ENCODE data around the gene PRR35.

PRR35 gene

DNA sequence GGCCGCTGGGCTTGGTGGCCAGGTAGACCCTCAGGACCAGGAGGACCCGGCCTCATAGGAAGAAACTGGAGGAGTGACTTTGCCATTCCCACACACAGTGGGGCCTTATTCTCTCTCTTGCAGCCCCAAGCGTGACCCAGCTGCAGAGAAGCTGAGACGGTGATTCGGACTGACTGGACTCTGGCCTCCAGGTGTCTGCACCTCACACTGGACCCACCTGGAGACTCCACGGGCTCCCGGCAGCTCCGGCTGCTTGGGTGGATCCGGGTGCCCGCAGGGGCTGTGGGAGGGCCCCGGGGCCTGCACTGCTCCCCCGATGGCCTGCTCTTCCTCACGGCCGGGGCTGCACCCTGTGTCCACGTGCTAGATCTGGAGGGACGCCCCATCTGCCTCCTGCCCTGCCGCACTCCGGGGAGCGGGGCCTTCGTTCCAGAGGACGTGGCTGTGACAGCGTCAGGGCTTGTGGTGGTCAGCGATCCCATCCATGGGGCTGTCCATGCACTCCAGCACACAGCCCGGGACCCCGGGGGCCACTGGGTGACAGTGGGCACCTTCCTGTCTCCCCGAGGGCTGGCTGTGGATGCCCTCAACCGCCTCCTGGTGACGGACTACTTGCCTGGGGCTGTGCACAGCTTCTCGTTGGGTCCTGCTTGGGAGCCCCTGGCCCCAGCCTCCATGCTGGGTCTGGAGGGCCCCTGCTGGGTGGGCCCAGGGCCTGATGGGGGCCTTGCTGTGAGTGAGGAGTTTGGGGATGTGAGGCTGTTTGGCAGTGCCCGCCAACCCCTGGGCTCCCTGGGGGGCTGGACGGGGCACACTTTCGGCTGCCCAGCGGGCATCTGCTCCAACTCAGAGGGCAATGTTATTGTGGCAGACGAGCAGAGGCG lies 7.4 kb downstream of the PRR35 start:
- H3K4me3 ChIP-seq (ENCODE audit: low read length): no peak overlapping the region
- TF ChIP-seq CTCF (conservative IDR thresholded peaks at IDR 0.05; ENCODE audit: low read depth, low read length): no peak
- DNase-seq (ENCODE audit: low read depth): no peak

- no peak for DNase-seq (ENCODE audit: low read depth)
- no peak for TF ChIP-seq CTCF (conservative IDR thresholded peaks at IDR 0.05; ENCODE audit: low read depth, low read length)
- H3K4me3 ChIP-seq (ENCODE audit: low read length): no peak overlapping the region
These were observed 8.4 kb downstream of the PRR35 start for GRCh38 chr16:568401-569258.

DNA sequence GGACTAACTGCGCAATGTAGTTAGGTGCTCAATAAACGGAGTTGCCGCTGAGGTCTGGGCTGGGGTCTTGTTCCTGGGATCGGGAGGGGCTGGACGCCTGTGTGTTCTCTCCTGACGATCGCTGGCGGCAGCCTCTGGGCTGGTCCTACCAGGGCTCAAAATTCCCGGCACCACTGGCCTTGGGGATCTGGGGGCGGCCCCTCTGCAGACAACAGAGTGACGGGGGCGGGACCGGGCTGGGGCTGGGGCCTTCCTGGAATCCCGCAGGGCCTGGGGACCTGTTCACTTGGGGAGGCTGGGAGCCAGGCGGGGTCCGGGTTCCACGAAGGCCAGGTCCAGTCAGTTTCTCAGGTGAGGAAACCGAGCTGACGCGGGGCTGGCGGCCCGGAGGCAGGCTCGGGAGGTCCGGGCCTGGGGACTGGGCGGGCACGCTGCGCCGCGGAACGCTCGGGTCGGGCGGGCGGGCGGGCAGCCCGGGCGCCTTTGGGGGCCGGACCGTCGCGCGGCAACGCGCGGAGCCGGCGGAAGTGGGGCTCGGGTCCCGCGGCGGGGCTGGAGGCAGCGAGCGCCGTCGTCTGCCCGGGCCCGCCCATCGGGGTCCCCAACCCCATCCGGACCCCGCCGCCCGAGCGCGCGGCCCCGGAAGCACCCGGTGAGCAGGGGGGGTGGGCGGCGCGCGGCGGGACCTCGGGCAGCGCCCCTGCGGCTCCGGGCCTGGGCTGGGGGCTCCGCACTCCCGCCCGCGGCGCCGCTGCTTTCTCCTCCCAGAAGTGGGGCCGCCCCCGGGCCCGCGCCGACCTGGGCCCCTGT lies 9.5 kb downstream of the PRR35 start, which contains the start of gene PIGQ:
Gene PIGQ (plus strand): TSS at position 524 of the 810 bp plus-strand sequence. CDS start 4,107 bp downstream, outside the sequence.
- no peak for TF ChIP-seq CTCF (conservative IDR thresholded peaks at IDR 0.05; ENCODE audit: low read depth, low read length)
- peak within 1 kb of the TSS; percentile 77 for H3K4me3 ChIP-seq (ENCODE audit: low read length)
- DNase-seq (ENCODE audit: low read depth): no peak

DNA sequence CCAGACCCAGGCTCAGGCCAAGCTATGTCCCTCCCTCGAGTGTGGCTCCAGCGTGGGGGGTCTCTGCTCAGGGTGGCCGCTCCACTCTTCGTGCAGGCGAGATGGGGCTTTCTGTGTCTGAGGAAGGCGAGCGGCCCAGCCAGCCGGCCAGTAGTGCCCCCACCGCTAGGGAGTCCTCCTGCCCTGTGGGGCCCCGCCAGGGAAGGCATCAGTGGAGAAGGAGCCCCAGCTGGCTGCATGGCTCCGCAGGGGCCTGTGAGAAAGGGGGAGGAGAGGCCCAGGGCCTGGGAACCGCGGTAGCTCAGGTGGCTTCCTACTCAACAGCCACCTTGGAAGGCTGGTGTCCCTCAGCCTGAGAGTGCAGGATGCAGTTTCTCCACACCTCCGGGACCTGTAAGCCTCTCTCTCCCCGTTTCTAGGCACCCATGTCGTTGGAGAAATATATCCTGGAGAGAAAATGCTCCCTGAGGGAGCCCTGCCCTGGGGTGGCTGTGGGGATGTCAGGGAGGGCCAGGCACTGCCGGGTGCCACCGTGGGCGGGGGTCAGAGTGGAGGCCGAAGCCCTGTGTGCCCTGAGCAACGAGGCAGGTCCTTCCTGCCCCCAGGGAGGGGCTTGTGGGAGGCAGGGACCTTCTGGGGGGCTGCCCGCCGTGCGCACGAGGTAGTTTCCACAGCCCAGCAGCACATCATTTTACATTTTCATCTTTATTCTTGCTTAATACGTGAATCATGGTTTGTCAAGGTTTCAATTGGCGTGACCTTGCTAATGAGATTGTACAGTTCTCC lies 12.9 kb downstream of the PRR35 start:
- H3K4me3 ChIP-seq (ENCODE audit: low read length): no peak overlapping the region
- no peak for DNase-seq (ENCODE audit: low read depth)
- TF ChIP-seq CTCF (conservative IDR thresholded peaks at IDR 0.05; ENCODE audit: low read depth, low read length): no peak

- TF ChIP-seq CTCF (conservative IDR thresholded peaks at IDR 0.05; ENCODE audit: low read depth, low read length): no peak
- DNase-seq (ENCODE audit: low read depth): no peak
These were observed 14.0 kb downstream of the PRR35 start for GRCh38 chr16:574021-574760.

More at GRCh38 chr16:574021-574760, 14.0 kb downstream of the PRR35 start:
- H3K4me3 ChIP-seq (ENCODE audit: low read length): no peak overlapping the region
